Heart left ventricle (tissue), 13 donors: ENCODE results near the gene KLHDC7B.

Experiments used
- POLR2A ChIP-seq, 2 donors: fragments of 450-650 bp; IDR thresholded peaks; one replicate each; pipeline ENCODE4 v1.6.1; 2017; ENCODE audit warnings: antibody characterized with exemption in 2 of 2, mild to moderate bottlenecking in 2 of 2, moderate library complexity in 2 of 2
- TF ChIP-seq, protein P1 (sequence below), 12 donors: fragments of 200-600 bp; sonication (generic) in 4 of 12; IDR thresholded peaks; one replicate each; pipeline versions ENCODE4 v1.5.0 to v1.8.0; 2018 to 2022; ENCODE audit warnings: antibody characterized with exemption in 12 of 12, mild to moderate bottlenecking in 5 of 12
- donor health status: ischemic (EF 13 %, LVEDD 7.1; RV severe dilation, severe dysfunction).
- donor health status: DM: no; HTN: yes; CAD: no.
- donor health status: DM: no; HTN: no; CAD: no.
- donor health status: ischemic (EF 25% LVEDD 6.9; RV normal size, moderate dysfunction).
- donor health status: ischemic (EF 25% LVEDD 5.7; RV mildly dilated, moderate dysfunction).
- donor health status: ischemic (EF 35%, LVEDD 5.7; RV mildly dilated, moderate dysfunction).
- donor health status: nonischemic (EF 11% LVEDD 7.7; RV severe dilation, severe dysfunction).
- donor health status: DM: yes; HTN: yes; CAD: no.
- donor health status: PGD.
- donor health status: ischemic (EF 29% LVEDD 5.4; RV normal size, mild dysfunction).
- donor health status: nonischemic (EF 23%, LVEDD 6.1; RV moderate dilation, normal function).

DNA sequence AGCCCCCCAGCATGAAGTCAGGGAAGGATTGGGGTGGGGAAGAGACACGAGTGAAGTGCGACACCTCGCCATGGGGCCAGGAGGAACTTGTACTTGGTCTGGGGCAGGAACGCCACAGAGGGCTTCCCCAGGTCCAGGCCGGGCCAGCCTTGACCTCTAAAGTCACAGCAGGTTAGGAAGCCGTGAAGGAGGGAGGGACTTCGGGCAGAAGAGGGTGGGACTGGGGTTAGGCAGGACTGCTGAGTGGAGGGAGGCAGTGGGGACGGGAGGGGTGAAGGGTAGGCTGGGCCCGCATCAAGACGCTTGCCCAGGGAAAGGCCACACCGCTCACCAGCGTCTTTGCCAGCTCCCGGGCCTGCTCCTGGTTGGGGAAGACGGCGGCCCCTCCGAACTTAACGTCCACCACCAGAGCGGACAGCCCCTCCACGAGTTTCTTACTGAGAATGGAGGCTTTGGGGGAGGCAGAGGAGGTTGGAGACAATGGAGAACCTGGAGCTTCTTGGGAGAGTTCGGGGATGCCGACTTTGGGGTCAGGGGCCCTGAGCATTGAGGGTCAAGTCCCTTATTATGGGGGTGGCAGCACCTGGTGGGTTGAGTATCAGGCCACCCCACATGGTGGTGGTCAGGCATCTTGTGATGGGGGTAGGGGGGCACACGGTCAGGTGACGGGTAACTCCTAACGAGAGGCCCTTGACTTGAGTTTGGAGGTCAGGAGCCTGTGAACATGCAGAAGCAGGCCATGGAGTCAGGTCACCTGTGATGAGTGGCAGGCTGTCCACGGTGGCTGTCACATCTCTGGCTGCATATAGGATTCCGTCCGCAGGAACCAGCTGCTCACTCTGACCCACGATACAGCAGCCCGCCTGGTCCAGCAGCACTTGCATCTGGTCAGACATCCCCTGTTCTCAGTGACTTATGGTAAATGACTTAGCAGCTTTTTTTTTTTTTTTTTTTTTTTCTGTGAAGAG is 18.6 kb upstream of the KLHDC7B start:
- TF ChIP-seq, protein P1, sequence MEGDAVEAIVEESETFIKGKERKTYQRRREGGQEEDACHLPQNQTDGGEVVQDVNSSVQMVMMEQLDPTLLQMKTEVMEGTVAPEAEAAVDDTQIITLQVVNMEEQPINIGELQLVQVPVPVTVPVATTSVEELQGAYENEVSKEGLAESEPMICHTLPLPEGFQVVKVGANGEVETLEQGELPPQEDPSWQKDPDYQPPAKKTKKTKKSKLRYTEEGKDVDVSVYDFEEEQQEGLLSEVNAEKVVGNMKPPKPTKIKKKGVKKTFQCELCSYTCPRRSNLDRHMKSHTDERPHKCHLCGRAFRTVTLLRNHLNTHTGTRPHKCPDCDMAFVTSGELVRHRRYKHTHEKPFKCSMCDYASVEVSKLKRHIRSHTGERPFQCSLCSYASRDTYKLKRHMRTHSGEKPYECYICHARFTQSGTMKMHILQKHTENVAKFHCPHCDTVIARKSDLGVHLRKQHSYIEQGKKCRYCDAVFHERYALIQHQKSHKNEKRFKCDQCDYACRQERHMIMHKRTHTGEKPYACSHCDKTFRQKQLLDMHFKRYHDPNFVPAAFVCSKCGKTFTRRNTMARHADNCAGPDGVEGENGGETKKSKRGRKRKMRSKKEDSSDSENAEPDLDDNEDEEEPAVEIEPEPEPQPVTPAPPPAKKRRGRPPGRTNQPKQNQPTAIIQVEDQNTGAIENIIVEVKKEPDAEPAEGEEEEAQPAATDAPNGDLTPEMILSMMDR (IDR thresholded peaks at IDR 0.05) = no peak
- TF ChIP-seq POLR2A (IDR thresholded peaks at IDR 0.05) = peak in 1 of 2 donors; percentile 13
